SU-DHL-6 (cell line): ENCODE measurements around the gene GGT5.
A peak's percentile ranks its signal among the peaks of the same experiment; 100 is the strongest.

Experiments
- H2AFZ ChIP-seq: fragments of 200-600 bp; sonication (generic); 2 replicates; pipeline ENCODE4 v1.6.1; 2014; ENCODE audit warnings: low read depth, mild to moderate bottlenecking, moderate library complexity, mixed read lengths, antibody characterized with exemption, low read length; ENCODE audit not compliant: severe bottlenecking
- H3F3A ChIP-seq: fragments of 200-600 bp; shearing (Covaris generic); 2 replicates; pipeline ENCODE4 v1.6.0; 2016; ENCODE audit warnings: antibody characterized with exemption, mild to moderate bottlenecking; ENCODE audit not compliant: insufficient read depth
- H3K27ac ChIP-seq: fragments of 200-600 bp; sonication (generic); 2 replicates; pipeline ENCODE4 v1.5.1; 2016; ENCODE audit warnings: low read depth, mild to moderate bottlenecking, low read length, moderate library complexity, mixed read lengths
- H3K27me3 ChIP-seq: fragments of 200-600 bp; sonication (generic), shearing (Covaris generic); 2 replicates; pipeline ENCODE4 v1.6.0; 2014; ENCODE audit warnings: mild to moderate bottlenecking, low read length
- H3K36me3 ChIP-seq: fragments of 200-600 bp; sonication (generic); 2 replicates; pipeline ENCODE4 v1.6.1; 2014; ENCODE audit warnings: mild to moderate bottlenecking, low read length, mixed read lengths
- H3K4me2 ChIP-seq: fragments of 300-600, 200-600 bp; shearing (Covaris generic), sonication (generic); 2 replicates; pipeline ENCODE4 v1.6.0; 2014; ENCODE audit warnings: low read length, low read depth, mild to moderate bottlenecking; ENCODE audit not compliant: poor library complexity, severe bottlenecking
- H3K4me3 ChIP-seq: fragments of 200-600 bp; sonication (generic); 2 replicates; pipeline ENCODE4 v1.5.1; 2014; ENCODE audit warnings: antibody characterized with exemption, low read length, mild to moderate bottlenecking, mixed read lengths; ENCODE audit not compliant: insufficient read depth, poor library complexity, severe bottlenecking
- H3K79me2 ChIP-seq: fragments of 200-600 bp; sonication (generic); 2 replicates; pipeline ENCODE4 v1.6.1; 2014; ENCODE audit warnings: mild to moderate bottlenecking, low read length, moderate library complexity; ENCODE audit not compliant: insufficient read depth
- H3K9ac ChIP-seq: fragments of 200-600 bp; sonication (generic); 2 replicates; pipeline ENCODE4 v1.7.0; 2014; ENCODE audit warnings: mild to moderate bottlenecking, low read length
- H3K9me2 ChIP-seq: fragments of 200-600 bp; sonication (generic); replicated peaks from 2 replicates; pipeline ENCODE4 v1.6.1; 2014; ENCODE audit warnings: low read length; ENCODE audit not compliant: insufficient read depth
- H3K9me3 ChIP-seq: fragments of 200-600 bp; sonication (generic); 2 replicates; pipeline ENCODE4 v1.6.1; 2014; ENCODE audit warnings: low read length, mixed read lengths; ENCODE audit not compliant: insufficient read depth
- H4K20me1 ChIP-seq: fragments of 200-600 bp; sonication (generic); 2 replicates; pipeline ENCODE4 v1.6.1; 2014; ENCODE audit warnings: low read depth, mild to moderate bottlenecking, antibody characterized with exemption, low read length, moderate library complexity, mixed read lengths
- EZH2phosphoT487 ChIP-seq: fragments of 200-600 bp; sonication (generic), shearing (Covaris generic); conservative IDR thresholded peaks from 2 replicates; pipeline ENCODE4 v1.6.1; 2018; ENCODE audit warnings: mild to moderate bottlenecking, antibody characterized with exemption, low read length, moderate library complexity, mixed read lengths
- TF ChIP-seq, protein P1 (sequence below): fragments of 200-600 bp; sonication (generic); IDR thresholded peaks from one replicate; pipeline ENCODE4 v1.5.1; 2017; ENCODE audit warnings: antibody characterized with exemption, mild to moderate bottlenecking, low read length, moderate library complexity; ENCODE audit not compliant: insufficient read depth, poor library complexity, severe bottlenecking

GGT5 gene

DNA sequence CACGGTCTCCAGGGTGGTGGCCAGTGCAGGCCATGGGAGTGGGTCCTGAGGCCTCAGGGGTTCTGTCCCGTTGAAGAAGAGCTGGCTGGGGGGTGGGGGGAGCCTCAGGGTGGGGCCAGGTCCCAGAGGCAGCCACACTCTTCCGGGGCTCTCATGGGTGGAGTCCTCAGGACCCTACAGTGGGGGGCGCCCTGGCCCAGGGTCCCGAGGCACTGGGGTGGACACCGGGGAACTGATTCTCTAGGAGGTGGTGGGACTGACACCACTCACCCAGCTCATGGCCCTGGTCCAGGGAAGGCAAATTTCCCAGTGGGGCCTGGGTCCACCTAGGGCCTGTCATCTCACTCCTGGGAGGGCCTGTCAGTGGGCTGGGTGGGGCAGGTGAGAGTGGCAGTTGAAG is 12.8 kb downstream of the GGT5 start:
- H4K20me1 ChIP-seq, result no peaks in the 10 kb centered on the region
- H3F3A ChIP-seq, result no peaks in the 10 kb centered on the region
- no peak overlapping the region for H2AFZ ChIP-seq
- H3K9me3 ChIP-seq, result no peaks in the 10 kb centered on the region
- H3K27ac ChIP-seq, result no peak overlapping the region
- H3K9me2 ChIP-seq, result no peaks in the 10 kb centered on the region
- no peak overlapping the region for H3K4me3 ChIP-seq
- no peak for TF ChIP-seq EZH2phosphoT487
- TF ChIP-seq, protein P1, sequence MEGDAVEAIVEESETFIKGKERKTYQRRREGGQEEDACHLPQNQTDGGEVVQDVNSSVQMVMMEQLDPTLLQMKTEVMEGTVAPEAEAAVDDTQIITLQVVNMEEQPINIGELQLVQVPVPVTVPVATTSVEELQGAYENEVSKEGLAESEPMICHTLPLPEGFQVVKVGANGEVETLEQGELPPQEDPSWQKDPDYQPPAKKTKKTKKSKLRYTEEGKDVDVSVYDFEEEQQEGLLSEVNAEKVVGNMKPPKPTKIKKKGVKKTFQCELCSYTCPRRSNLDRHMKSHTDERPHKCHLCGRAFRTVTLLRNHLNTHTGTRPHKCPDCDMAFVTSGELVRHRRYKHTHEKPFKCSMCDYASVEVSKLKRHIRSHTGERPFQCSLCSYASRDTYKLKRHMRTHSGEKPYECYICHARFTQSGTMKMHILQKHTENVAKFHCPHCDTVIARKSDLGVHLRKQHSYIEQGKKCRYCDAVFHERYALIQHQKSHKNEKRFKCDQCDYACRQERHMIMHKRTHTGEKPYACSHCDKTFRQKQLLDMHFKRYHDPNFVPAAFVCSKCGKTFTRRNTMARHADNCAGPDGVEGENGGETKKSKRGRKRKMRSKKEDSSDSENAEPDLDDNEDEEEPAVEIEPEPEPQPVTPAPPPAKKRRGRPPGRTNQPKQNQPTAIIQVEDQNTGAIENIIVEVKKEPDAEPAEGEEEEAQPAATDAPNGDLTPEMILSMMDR, result no peak
- no peaks in the 10 kb centered on the region for H3K36me3 ChIP-seq
- H3K79me2 ChIP-seq, result no peaks in the 10 kb centered on the region
- H3K4me2 ChIP-seq, result no peak overlapping the region
- H3K27me3 ChIP-seq, result no peaks in the 10 kb centered on the region
- no peak overlapping the region for H3K9ac ChIP-seq

DNA sequence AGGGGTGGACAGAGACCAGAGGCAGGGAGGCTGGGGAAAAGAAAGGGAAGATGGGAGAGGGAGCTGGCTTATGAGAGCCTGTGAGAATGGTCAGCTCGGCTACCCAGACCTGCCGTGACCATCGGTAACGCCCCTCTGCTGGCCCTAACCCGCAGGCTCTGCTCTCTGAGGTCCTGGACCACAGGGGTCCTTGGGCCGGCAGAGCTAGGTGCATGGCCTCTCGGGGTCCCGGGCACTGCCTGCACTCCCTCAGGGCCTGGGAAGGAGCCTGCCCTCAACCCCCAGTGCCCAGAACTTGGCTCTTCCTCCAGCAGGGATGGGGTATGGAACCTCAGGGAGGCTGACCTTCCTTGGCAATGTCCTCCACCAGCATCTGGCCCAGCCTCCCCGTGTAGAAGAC is 13.2 kb downstream of the GGT5 start:
- H3K27me3 ChIP-seq, result no peaks in the 10 kb centered on the region
- no peak overlapping the region for H3K9ac ChIP-seq
- H2AFZ ChIP-seq, result no peak overlapping the region
- no peaks in the 10 kb centered on the region for H3K36me3 ChIP-seq
- TF ChIP-seq, protein P1, result no peak
- no peak for TF ChIP-seq EZH2phosphoT487
- H4K20me1 ChIP-seq, result no peaks in the 10 kb centered on the region
- no peak overlapping the region for H3K27ac ChIP-seq
- H3K4me3 ChIP-seq, result no peak overlapping the region
- no peaks in the 10 kb centered on the region for H3K79me2 ChIP-seq
- no peaks in the 10 kb centered on the region for H3K9me3 ChIP-seq
- no peaks in the 10 kb centered on the region for H3K9me2 ChIP-seq
- no peak overlapping the region for H3K4me2 ChIP-seq
- no peaks in the 10 kb centered on the region for H3F3A ChIP-seq

DNA sequence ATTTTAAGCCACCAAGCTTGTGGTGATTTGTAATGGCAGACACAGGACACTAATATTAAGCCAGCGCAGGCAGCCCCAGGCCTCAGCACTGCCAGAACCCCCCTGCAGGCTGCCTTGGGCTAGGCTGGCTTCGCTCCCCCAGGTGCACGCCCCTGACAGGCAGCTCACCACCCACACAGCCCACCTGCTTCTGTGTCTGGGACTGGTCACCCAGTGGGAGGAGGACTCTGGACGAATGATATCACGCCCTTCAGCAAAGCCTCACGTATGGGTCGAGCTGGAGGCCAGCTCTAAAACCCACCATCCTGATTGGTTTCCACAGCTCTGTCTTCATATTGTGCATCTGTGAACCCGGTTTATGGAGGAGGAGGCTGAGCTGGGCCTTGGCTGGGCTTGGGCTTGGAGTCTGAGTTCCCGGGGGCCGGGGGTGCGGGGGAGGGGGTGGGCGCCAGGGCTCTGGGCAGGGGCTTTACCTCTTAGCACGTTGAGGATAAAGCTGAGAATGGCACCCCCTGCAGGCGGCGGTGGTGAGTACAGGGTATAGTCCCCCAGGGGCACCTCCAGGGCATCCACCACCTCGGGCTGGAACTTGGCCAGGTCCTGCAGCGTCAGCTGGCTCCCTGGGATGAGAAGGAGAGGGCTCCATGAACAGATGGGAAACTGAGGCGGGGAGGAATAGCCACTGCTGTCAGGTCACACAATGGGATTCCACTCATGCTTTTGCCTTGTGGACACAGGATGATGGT is 13.8 kb downstream of the GGT5 start:
- Histone ChIP-seq H3K27ac (no peak overlapping the region), H3F3A (no peaks in the 10 kb centered on the region), H3K9ac (no peak overlapping the region), H3K27me3 (no peaks in the 10 kb centered on the region), H3K9me3 (no peaks in the 10 kb centered on the region), H3K9me2 (no peaks in the 10 kb centered on the region), H3K4me2 (no peak overlapping the region), H3K79me2 (no peaks in the 10 kb centered on the region), H4K20me1 (no peaks in the 10 kb centered on the region), H3K4me3 (no peak overlapping the region), H3K36me3 (no peaks in the 10 kb centered on the region), H2AFZ (no peak overlapping the region)
- no peak for TF ChIP-seq EZH2phosphoT487
- TF ChIP-seq, protein P1, result peak; percentile 38
